Astrocyte of the cerebellum (primary cell): Measurements from ENCODE around the gene MAPK11.

ENCODE experiments used
- DNase-seq: peaks from one replicate; pipeline ENCODE4 v3.0.0-alpha.2; 2011; ENCODE audit warnings: low read depth
- H3K4me3 ChIP-seq: 2 replicates; pipeline ENCODE4 v1.5.1; 2011; ENCODE audit warnings: mild to moderate bottlenecking, low read depth, low read length, moderate library complexity
- CTCF ChIP-seq: IDR thresholded peaks from 2 replicates; pipeline ENCODE4 v1.5.1; 2012; ENCODE audit warnings: low read length, low read depth, moderate library complexity, mild to moderate bottlenecking; ENCODE audit errors: missing control alignments
- in situ Hi-C: cut with HindIII; loops from 2 replicates; pipeline ENCODE4 v1.10.0; 2017; ENCODE audit warnings: low sequenced_read_pairs

The MAPK11 gene

GRCh38 chr22:50226875-50227165 is 43.4 kb downstream of the MAPK11 start:
- no peak overlapping the region for H3K4me3 ChIP-seq
- no peak for DNase-seq
- in situ Hi-C loops, result no loop called here
- no peak for TF ChIP-seq CTCF

DNA sequence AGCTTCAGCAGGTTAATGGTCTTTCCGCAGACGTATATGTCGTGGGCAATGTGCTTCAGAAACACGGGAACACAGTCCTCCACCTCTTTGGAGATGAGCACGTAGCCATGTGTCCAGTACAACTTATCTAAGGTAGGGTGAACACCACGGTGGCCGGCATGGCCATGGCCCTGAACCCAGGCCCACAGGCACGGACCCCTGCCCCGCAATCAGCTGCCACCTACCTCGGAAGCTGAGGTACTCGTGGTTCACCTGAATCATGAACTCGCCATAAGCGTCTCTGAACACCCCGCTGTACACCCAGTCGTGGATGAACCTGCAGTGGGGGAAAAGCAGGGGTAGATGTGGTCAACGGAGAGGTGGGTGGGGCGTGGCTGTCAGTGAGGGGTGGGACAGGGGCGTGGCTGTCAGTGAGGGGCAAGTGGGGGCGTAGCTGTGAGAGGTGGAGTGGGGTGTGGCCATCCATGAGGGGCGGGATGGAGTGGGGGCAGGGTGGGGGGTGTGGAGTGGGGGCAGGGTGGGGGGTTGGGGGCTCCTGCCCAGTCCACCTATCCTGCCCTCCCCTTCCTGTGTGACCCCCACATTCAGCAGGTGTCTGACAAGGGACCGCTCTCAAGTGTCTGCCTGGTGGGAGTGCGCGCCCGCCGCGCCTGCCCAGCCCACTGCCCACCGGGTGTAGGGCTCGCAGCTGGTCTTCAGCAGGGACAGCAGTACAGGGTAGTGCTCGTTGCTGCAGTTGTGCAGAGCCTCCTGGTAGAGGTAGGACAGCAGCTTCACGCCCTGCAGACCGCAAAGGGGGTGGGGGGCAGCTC is 43.9 kb downstream of the MAPK11 start:
- in situ Hi-C loops, result no loop called here
- no peak overlapping the region for H3K4me3 ChIP-seq
- no peak for DNase-seq
- TF ChIP-seq CTCF, result no peak

GRCh38 chr22:50225200-50225969 is 44.8 kb downstream of the MAPK11 start:
- TF ChIP-seq CTCF, result no peak
- H3K4me3 ChIP-seq, result no peak overlapping the region
- in situ Hi-C loops, result no loop called here
- DNase-seq, result no peak

GRCh38 chr22:50224071-50224470 is 46.1 kb downstream of the MAPK11 start:
- TF ChIP-seq CTCF, result no peak
- no peak overlapping the region for H3K4me3 ChIP-seq
- DNase-seq, result no peak
- in situ Hi-C loops, result no loop called here

DNA sequence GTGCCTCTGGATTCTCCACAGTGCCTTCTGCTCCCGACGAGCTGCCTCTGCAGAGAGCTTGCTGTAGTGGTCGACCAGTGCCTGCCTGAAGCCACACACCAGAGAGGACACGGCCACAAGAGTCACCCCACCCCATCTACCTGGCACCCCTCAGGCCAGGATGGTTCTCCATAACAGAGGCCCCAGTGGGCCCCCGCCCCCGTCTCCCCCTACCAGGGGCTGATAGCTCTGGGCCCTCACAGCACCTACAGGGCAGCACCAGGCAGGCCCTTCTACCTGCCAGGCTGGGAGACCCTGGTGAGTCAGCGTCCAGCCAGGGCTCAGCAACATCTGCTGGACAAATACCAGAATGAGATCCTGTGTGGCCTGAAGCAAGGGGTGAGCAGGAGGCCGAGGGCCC is 47.7 kb downstream of the MAPK11 start:
- in situ Hi-C loops, result no loop called here
- H3K4me3 ChIP-seq, result no peak overlapping the region
- no peak for TF ChIP-seq CTCF
- no peak for DNase-seq

DNA sequence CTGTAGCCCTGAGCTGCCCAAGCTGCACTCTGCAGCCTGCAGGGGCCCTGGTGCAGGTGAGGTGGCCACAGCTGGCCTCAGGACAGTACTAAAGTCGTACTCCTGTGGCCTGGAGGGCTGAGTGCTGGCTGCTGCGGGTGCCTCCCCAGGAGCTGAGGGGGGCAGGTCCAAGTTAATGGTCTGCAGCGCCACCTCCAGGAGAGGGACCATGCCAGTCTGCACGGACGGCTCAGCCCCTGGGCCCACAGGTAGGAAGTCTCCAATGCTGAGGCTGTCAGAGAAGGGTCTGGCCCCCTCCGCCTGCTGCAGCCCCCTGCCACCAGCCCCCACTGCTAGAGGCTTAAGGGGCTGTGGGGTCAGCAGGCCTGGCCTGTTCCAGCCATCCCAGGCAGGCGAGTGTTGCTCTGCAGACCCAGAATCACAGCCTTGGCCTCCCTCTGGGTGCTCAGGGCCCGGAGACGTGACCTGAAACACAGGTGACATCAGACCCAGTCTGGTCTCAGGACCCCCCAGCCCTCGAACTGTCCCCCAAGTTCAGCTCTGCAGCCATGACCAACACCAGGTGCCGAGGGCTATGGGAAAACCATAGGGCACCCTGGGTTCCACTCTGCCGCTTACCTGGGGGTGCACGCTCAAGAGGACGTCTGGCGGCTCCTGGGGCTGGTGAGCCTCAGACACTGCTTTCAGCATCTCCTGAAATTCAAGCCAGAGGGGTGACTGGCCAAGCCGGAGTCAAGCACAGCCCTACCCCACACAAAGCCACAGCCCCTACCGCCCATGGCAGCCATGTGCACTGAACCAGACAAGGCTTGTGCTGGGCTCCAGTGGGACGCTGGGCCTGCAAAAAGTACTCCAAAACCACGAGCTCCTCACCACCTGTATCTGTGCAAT is 48.5 kb downstream of the MAPK11 start:
- H3K4me3 ChIP-seq, result no peak overlapping the region
- in situ Hi-C loops, result no loop called here
- no peak for TF ChIP-seq CTCF
- no peak for DNase-seq
